ENCODE measurements around the gene CACNA1B. TPM values are rescaled to one million over a fixed set of nuclear protein-coding genes. Genes with fewer than 3 reads are reported as not detected.

The CACNA1B gene
- total RNA-seq, 1 donor from 2014 or later, result 0.19 TPM

DNA sequence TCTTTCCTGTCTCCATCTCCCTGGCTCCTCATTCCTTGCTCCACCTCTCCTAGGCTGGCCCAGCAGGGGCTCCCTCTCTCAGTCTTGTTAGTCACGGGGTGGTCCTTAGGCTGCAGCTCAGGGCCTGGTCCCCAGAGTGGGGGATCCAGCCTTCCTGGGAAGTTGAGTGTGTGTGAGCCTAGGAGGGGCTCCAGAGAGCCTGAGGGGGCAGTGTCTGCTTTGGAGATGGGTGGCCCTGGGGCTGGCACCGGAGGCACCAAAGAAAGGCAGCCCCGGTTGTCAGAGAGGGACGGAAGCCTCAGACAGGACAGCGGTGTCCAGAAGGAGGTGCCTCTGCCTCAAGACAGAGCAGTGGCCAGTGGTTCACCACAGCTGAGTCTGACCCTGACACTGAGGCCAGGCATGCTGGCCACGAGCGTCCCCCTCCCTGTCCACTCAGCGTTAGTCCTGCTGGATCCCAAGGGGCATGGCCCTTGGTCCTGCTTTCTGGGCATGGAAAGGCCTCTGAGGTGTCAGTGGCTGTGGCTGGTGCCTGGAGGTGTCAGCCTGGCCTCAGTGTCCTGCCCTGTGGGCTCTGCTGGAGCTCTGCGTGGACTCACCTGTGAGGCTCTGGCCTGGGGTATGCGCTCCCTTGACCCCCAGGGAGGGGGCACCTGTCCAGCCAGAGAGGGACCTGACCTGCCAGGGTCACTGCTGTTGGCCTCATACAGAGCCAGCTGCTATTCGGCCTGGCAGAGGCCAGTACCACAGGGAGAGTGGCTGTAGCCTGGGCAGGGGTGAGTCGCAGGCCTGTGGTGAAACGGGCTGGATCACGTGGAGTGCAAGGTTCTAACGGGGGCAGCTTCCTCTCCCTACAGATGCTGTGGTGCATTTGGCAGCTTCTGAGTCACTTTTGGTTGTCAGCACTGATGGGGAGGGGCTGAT is 130.6 kb downstream of the CACNA1B start:
- Histone ChIP-seq H3K4me3 (no peak overlapping the region), H3K27me3 (ENCODE audit: low read depth) (peaks cover 46% of the 10 kb centered on the region), H3K4me1 (no peaks in the 10 kb centered on the region), H3K9me3 (replicated peaks) (peaks cover 5% of the 10 kb centered on the region), H3K27ac (replicated peaks) (no peak overlapping the region), H3K36me3 (no peaks in the 10 kb centered on the region)
- intact Hi-C loops (cut with micrococcal nuclease), result no loop called here
- TF ChIP-seq, protein P1, sequence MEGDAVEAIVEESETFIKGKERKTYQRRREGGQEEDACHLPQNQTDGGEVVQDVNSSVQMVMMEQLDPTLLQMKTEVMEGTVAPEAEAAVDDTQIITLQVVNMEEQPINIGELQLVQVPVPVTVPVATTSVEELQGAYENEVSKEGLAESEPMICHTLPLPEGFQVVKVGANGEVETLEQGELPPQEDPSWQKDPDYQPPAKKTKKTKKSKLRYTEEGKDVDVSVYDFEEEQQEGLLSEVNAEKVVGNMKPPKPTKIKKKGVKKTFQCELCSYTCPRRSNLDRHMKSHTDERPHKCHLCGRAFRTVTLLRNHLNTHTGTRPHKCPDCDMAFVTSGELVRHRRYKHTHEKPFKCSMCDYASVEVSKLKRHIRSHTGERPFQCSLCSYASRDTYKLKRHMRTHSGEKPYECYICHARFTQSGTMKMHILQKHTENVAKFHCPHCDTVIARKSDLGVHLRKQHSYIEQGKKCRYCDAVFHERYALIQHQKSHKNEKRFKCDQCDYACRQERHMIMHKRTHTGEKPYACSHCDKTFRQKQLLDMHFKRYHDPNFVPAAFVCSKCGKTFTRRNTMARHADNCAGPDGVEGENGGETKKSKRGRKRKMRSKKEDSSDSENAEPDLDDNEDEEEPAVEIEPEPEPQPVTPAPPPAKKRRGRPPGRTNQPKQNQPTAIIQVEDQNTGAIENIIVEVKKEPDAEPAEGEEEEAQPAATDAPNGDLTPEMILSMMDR (IDR thresholded peaks at IDR 0.05; ENCODE audit: borderline replicate concordance), result no peak
- no peak for DNase-seq

DNA sequence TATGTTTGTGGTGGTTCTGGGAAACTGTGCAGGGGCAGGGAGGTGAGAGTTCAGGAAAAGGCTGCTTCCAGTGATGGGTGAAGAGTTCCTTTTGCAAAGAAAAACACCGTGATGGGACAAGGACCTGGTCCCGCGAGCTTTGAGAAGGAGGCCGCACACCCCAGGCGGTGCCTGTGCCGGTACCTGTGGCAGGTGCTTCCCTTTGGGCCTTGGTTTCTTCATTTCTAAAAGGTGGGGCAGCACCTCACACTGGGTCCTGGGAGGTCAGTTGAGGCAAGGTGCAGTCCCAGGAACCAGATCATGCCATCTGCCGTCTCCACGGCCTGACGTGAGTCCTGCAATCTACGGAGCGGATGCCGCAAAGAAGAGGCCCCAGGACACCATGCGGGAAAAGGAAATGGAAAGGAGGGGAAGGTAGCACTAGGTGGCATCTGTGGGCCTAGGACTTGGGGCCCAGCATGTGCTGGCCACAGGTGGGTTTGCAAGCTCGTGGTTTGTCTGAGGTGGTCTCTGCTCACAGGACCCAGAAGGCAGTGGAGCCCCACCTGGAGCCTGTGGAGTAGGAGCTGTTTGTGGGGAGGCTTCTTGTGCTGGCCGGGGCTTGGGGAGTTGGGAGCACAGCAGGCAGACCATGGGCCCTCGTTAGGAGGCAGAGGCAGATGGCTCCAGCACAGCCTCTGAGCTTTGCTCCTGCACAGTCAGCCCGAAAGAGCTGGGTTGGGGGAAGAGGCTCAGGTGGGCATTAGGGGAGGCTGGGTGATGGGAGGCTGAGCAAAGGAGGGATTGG is 131.6 kb downstream of the CACNA1B start:
- Histone ChIP-seq H3K4me1 (no peaks in the 10 kb centered on the region), H3K27ac (replicated peaks) (no peak overlapping the region), H3K27me3 (ENCODE audit: low read depth) (peaks cover 38% of the 10 kb centered on the region), H3K9me3 (replicated peaks) (peaks cover 2% of the 10 kb centered on the region), H3K36me3 (no peaks in the 10 kb centered on the region), H3K4me3 (no peak overlapping the region)
- DNase-seq, result no peak
- TF ChIP-seq, protein P1 (IDR thresholded peaks at IDR 0.05; ENCODE audit: borderline replicate concordance), result no peak
- intact Hi-C loops (cut with micrococcal nuclease), result no loop called here

GRCh38 chr9:138009803-138010690 is 132.5 kb downstream of the CACNA1B start:
- peaks cover 30% of the 10 kb centered on the region for H3K27me3 ChIP-seq (ENCODE audit: low read depth)
- intact Hi-C loops (cut with micrococcal nuclease), result no loop called here
- no peak overlapping the region for H3K27ac ChIP-seq (replicated peaks)
- H3K9me3 ChIP-seq (replicated peaks), result no peaks in the 10 kb centered on the region
- no peak for DNase-seq
- TF ChIP-seq, protein P1 (IDR thresholded peaks at IDR 0.05; ENCODE audit: borderline replicate concordance), result no peak
- no peak overlapping the region for H3K4me3 ChIP-seq
- no peaks in the 10 kb centered on the region for H3K4me1 ChIP-seq
- H3K36me3 ChIP-seq, result no peaks in the 10 kb centered on the region

DNA sequence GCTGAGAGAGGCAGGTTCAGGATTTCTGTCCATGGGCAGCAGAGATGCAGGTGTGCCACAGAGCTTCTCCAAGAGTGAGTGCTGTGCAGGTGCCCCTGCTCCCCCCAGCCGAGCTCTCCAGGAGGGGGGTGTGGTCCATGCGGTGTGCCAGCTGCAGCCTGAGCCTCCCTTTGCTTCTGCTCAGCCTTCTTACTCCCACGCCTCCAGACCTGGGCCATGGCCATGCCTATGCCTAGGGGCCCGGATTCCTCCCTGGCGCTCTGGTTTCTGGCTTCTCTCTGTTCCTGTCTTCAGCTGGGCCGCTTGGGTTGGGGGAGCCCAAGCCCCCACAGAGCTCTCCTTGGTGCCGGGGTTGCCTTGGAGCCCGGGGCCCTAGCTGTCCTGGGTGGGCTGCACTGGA is 133.3 kb downstream of the CACNA1B start:
- intact Hi-C loops (cut with micrococcal nuclease), result no loop called here
- Histone ChIP-seq H3K4me3 (no peak overlapping the region), H3K27me3 (ENCODE audit: low read depth) (peaks cover 29% of the 10 kb centered on the region), H3K36me3 (no peaks in the 10 kb centered on the region), H3K9me3 (replicated peaks) (no peaks in the 10 kb centered on the region), H3K27ac (replicated peaks) (no peak overlapping the region), H3K4me1 (no peaks in the 10 kb centered on the region)
- TF ChIP-seq, protein P1 (IDR thresholded peaks at IDR 0.05; ENCODE audit: borderline replicate concordance), result no peak
- DNase-seq, result no peak

GRCh38 chr9:138011951-138012500 is 134.4 kb downstream of the CACNA1B start:
- no peak for DNase-seq
- TF ChIP-seq, protein P1 (IDR thresholded peaks at IDR 0.05; ENCODE audit: borderline replicate concordance), result no peak
- H3K4me1 ChIP-seq, result no peaks in the 10 kb centered on the region
- intact Hi-C loops (cut with micrococcal nuclease), result no loop called here
- H3K4me3 ChIP-seq, result no peak overlapping the region
- no peaks in the 10 kb centered on the region for H3K36me3 ChIP-seq
- H3K27me3 ChIP-seq (ENCODE audit: low read depth), result peaks cover 30% of the 10 kb centered on the region
- H3K27ac ChIP-seq (replicated peaks), result no peak overlapping the region
- H3K9me3 ChIP-seq (replicated peaks), result no peaks in the 10 kb centered on the region

Data from left ventricle myocardium inferior (tissue), 1 donor.